ENCODE data around the gene MTX3. TPM values are rescaled to one million over a fixed set of nuclear protein-coding genes. Genes with fewer than 3 reads are reported as not detected.

MTX3 gene
- total RNA-seq, 1 experiment from 2014 or later, result 34.9 TPM

- no peaks in the 10 kb centered on the region for H3K9me2 ChIP-seq (ENCODE audit: insufficient read depth)
- no peak overlapping the region for H3K9ac ChIP-seq (ENCODE audit: low read length)
- no peak overlapping the region for H2AFZ ChIP-seq (ENCODE audit: low read depth, low read length, poor library complexity, severe bottlenecking)
- ChIA-PET RAD21 (ENCODE audit: low non-redundant PET in 1 of 2, low total read pairs in 2 of 2, uncharacterized antibody in 2 of 2, unreplicated experiment in 2 of 2) (no interaction called here), CTCF (no interaction called here), POLR2A (no interaction called here)
- no peaks in the 10 kb centered on the region for H3K4me1 ChIP-seq (ENCODE audit: control insufficient read depth in 1 of 2, insufficient read depth in 2 of 2, low read length in 2 of 2)
- no peaks in the 10 kb centered on the region for H4K20me1 ChIP-seq (ENCODE audit: insufficient read depth)
- intact Hi-C loops (cut with micrococcal nuclease), result no loop called here
- DNase-seq (ENCODE audit: low read depth, low spot score), result no peak
- H3K36me3 ChIP-seq (ENCODE audit: control insufficient read depth in 1 of 2, insufficient read depth in 2 of 2, low read length in 2 of 2), result no peaks in the 10 kb centered on the region
- 0 out of 2 replicates have a peak, but pooled peaks cover 4% of the 10 kb centered on the region for H3K27me3 ChIP-seq (ENCODE audit: insufficient read depth, low read length)
- no peak for ATAC-seq
- TF ChIP-seq EZH2phosphoT487 (IDR thresholded peaks at IDR 0.05; ENCODE audit: borderline replicate concordance), result no peak
- TF ChIP-seq REST (IDR thresholded peaks at IDR 0.05; ENCODE audit: low read depth), result no peak
- TF ChIP-seq CTCF (IDR thresholded peaks at IDR 0.05 in 2 of 3, conservative IDR thresholded peaks at IDR 0.05 in 1 of 3; ENCODE audit: borderline replicate concordance in 1 of 3, insufficient read depth in 1 of 3, low read depth in 2 of 3, low read length in 2 of 3), result no peak
- no peak for TF ChIP-seq ATF3 (IDR thresholded peaks at IDR 0.05)
- no peak for TF ChIP-seq POLR2AphosphoS5 (IDR thresholded peaks at IDR 0.05; ENCODE audit: low read depth, low read length)
- TF ChIP-seq JUND (IDR thresholded peaks at IDR 0.05), result no peak
- no peak for TF ChIP-seq ZFX (IDR thresholded peaks at IDR 0.05)
- TF ChIP-seq CBX3 (IDR thresholded peaks at IDR 0.05; ENCODE audit: low read depth), result no peak
- no peak for TF ChIP-seq RAD21 (IDR thresholded peaks at IDR 0.05; ENCODE audit: low read depth)
- no peak for TF ChIP-seq SRF (IDR thresholded peaks at IDR 0.05; ENCODE audit: low read depth)
- TF ChIP-seq FOSL1 (IDR thresholded peaks at IDR 0.05; ENCODE audit: low read depth), result no peak
- no peak for TF ChIP-seq POLR2A (IDR thresholded peaks at IDR 0.05; ENCODE audit: borderline replicate concordance, extremely low read depth, insufficient read depth, insufficient read length)
- TF ChIP-seq ELF1 (IDR thresholded peaks at IDR 0.05; ENCODE audit: borderline replicate concordance, low read depth), result no peak
- TF ChIP-seq ZNF274 (IDR thresholded peaks at IDR 0.05; ENCODE audit: low read depth, low read length), result no peak
- TF ChIP-seq EGR1 (IDR thresholded peaks at IDR 0.05; ENCODE audit: low read depth), result no peak
- no peak for TF ChIP-seq MAX (IDR thresholded peaks at IDR 0.05)
- TF ChIP-seq TCF7L2 (IDR thresholded peaks at IDR 0.05; ENCODE audit: borderline replicate concordance, extremely low read depth, insufficient read depth, insufficient read length), result no peak
- no peaks in the 10 kb centered on the region for H3K79me2 ChIP-seq (ENCODE audit: insufficient read depth, low read length)
- BruUV-seq (replicated peaks), result no TSS peak
- H3K9me3 ChIP-seq (ENCODE audit: control insufficient read depth in 1 of 2, insufficient read depth in 1 of 2, low read depth in 1 of 2, low read length in 2 of 2), result no peaks in the 10 kb centered on the region
- no peak overlapping the region for H3K4me2 ChIP-seq (ENCODE audit: low read length)
- H3K4me3 ChIP-seq (replicated peaks in 1 of 2; ENCODE audit: low read depth in 1 of 2, low read length in 2 of 2), result no peak overlapping the region
- no peak overlapping the region for H3K27ac ChIP-seq (ENCODE audit: low read depth, low read length)
Observed at GRCh38 chr5:79936002-79936645, 54.9 kb downstream of the MTX3 start.

Measured in HCT116 (cell line).